Panc1 (cell line): ENCODE results near the gene PPIB. TPM values are rescaled to one million over a fixed set of nuclear protein-coding genes. Genes with fewer than 3 reads are reported as not detected.

ENCODE experiments used
- ATAC-seq: fragments of 200-7000 bp; cut with Tn5 transposase; 2 replicates; pipeline ENCODE4 v1.9.1; 2020; ENCODE audit warnings: mild to moderate bottlenecking, moderate library complexity
- BruUV-seq: library from RNA; stranded (reverse); fragments of 400-500 nt; replicated peaks from 2 replicates; lab custom pipeline; 2021; lab: Mats Ljungman, UMichigan
- CTCF ChIA-PET: fragments of 300-600 bp; sonication (Branson Sonifier 250); formaldehyde crosslinking; loops from one replicate; lab custom pipeline; 2022; ENCODE audit warnings: antibody characterized with exemption; lab: Charles Lee
- POLR2A ChIA-PET: fragments of 300-600 bp; sonication (Branson Sonifier 250); formaldehyde crosslinking; loops from one replicate; lab custom pipeline; 2022; ENCODE audit warnings: antibody characterized with exemption; lab: Charles Lee
- DNase-seq: peaks from one replicate; pipeline ENCODE4 v3.0.0-alpha.2; 2010; ENCODE audit warnings: low read depth, low spot score
- H3K27ac ChIP-seq: 2 replicates; pipeline ENCODE4 v1.5.1; 2011; ENCODE audit warnings: mild to moderate bottlenecking, low read length, inconsistent platforms
- H3K27me3 ChIP-seq: fragments of 200-500 bp; sonication (Bioruptor generic); 2 replicates; pipeline ENCODE4 v1.6.0; 2014; ENCODE audit warnings: low read length, inconsistent platforms; ENCODE audit not compliant: control insufficient read depth, insufficient read depth
- H3K36me3 ChIP-seq: fragments of 200-500 bp; sonication (Bioruptor generic); 2 replicates; pipeline ENCODE4 v1.5.1; 2014; ENCODE audit warnings: inconsistent platforms, mild to moderate bottlenecking, low read length, moderate library complexity; ENCODE audit not compliant: control insufficient read depth, insufficient read depth
- H3K4me1 ChIP-seq: 2 replicates; pipeline ENCODE4 v1.5.1; 2011; ENCODE audit warnings: inconsistent platforms, mild to moderate bottlenecking, low read length, moderate library complexity; ENCODE audit not compliant: control insufficient read depth, insufficient read depth
- H3K4me3 ChIP-seq, 2 experiments: 2 replicates each; pipeline ENCODE4 v1.5.1; 2011 to 2012; ENCODE audit warnings: low read depth in 2 of 2, low read length in 2 of 2, mild to moderate bottlenecking in 2 of 2, inconsistent platforms in 1 of 2, moderate library complexity in 1 of 2
- H3K9me3 ChIP-seq: fragments of 200-500 bp; sonication (Bioruptor generic); 2 replicates; pipeline ENCODE4 v1.5.1; 2014; ENCODE audit warnings: low read depth, mild to moderate bottlenecking, inconsistent platforms, low read length, moderate library complexity; ENCODE audit not compliant: control insufficient read depth, insufficient read depth
- POLR2AphosphoS5 ChIP-seq: IDR thresholded peaks from 2 replicates; pipeline ENCODE4 v1.6.1; 2012; ENCODE audit warnings: mild to moderate bottlenecking, low read depth, low read length, moderate library complexity
- REST ChIP-seq, 2 experiments: IDR thresholded peaks; 2 replicates each; pipeline ENCODE4 v1.6.1; 2011 to 2012; ENCODE audit warnings: low read depth in 2 of 2, control low read depth in 1 of 2, low read length in 1 of 2, mild to moderate bottlenecking in 1 of 2, moderate library complexity in 1 of 2; ENCODE audit not compliant: insufficient read depth in 1 of 2
- SIN3A ChIP-seq: IDR thresholded peaks from 2 replicates; pipeline ENCODE4 v1.6.1; 2012; ENCODE audit warnings: low read depth, mild to moderate bottlenecking, low read length, moderate library complexity, borderline replicate concordance; ENCODE audit not compliant: insufficient read depth
- TCF7L2 ChIP-seq: IDR thresholded peaks from 2 replicates; pipeline ENCODE4 v1.6.1; 2011; ENCODE audit warnings: mild to moderate bottlenecking, low read depth, low read length, inconsistent platforms
- in situ Hi-C: cut with HindIII; loops from 2 replicates; pipeline ENCODE4 v1.10.0; 2016; ENCODE audit warnings: low sequenced_read_pairs, low pct_unique_long_range_greater_than_20kb
- intact Hi-C: fragments of 100-400 bp; cut with micrococcal nuclease; formaldehyde crosslinking; loops from one replicate; pipeline ENCODE4 v1.10.0; 2022; ENCODE audit not compliant: unreplicated experiment
- total RNA-seq: library from RNA; stranded (reverse); gene quantifications from one replicate; pipeline ENCODE4 v1.2.1, GENCODE V29; 2021; ENCODE audit not compliant: unreplicated experiment
- TF ChIP-seq, protein P1 (sequence below): fragments of 450-650 bp; IDR thresholded peaks from 2 replicates; pipeline ENCODE4 v1.5.1; 2017; ENCODE audit warnings: mild to moderate bottlenecking

Gene PPIB
- total RNA-seq, 1 experiment from 2014 or later = 407 TPM

DNA sequence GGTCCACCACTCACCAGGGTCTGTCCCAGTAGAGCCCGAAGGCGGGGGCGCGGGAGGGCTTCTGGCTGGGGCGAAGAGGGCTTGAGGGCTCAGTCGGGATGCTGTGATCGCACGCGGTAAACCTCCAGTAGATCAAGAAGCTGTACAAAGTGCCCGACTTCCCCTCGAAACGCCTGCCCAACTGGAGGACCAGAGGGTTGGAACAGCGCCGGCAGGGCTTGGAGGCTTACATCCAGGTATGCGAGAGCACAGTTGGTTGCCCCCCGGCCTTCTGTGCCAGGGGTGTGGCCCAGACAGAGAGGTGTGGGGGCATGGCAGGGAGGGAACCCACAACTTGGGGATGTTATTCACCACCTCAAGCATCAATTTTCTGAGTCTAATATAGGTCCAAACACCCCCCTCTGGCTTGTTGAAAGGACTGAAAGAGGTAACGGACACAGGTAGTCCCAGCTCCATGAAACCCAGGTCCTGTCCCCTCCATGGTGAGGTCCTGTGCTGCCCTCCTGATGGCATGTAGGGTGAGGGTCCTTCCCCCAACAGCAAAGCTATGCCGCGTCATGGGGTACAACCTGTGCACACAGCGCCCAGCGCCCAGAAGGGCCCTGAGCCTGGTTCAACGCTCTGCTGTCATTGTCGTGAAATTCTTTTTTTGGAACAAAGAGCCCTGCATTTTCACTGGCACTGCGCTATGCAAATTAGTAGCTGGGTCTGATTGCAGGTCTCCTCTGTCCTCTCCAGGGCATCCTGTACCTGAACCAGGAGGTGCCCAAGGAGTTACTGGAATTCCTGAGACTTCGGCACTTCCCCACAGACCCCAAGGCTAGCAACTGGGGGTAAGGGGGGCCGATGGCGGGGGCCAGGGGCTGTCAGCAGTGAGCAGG lies 10.1 kb downstream of the PPIB start:
- no peak for TF ChIP-seq REST (IDR thresholded peaks at IDR 0.05; ENCODE audit: insufficient read depth in 1 of 2, low read depth in 2 of 2, low read length in 1 of 2)
- TF ChIP-seq, protein P1, sequence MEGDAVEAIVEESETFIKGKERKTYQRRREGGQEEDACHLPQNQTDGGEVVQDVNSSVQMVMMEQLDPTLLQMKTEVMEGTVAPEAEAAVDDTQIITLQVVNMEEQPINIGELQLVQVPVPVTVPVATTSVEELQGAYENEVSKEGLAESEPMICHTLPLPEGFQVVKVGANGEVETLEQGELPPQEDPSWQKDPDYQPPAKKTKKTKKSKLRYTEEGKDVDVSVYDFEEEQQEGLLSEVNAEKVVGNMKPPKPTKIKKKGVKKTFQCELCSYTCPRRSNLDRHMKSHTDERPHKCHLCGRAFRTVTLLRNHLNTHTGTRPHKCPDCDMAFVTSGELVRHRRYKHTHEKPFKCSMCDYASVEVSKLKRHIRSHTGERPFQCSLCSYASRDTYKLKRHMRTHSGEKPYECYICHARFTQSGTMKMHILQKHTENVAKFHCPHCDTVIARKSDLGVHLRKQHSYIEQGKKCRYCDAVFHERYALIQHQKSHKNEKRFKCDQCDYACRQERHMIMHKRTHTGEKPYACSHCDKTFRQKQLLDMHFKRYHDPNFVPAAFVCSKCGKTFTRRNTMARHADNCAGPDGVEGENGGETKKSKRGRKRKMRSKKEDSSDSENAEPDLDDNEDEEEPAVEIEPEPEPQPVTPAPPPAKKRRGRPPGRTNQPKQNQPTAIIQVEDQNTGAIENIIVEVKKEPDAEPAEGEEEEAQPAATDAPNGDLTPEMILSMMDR = no peak
- TF ChIP-seq TCF7L2 = no peak
- no peak for TF ChIP-seq POLR2AphosphoS5
- no peak for TF ChIP-seq SIN3A
- no peaks in the 10 kb centered on the region; the same call in 1 of the 2 replicates for H3K36me3 ChIP-seq
- no peak overlapping the region for H3K27ac ChIP-seq
- H3K4me1 ChIP-seq = peaks cover 9% of the 10 kb centered on the region
- ATAC-seq (no peak), DNase-seq (no peak)
- H3K4me3 ChIP-seq = peak overlapping the region; percentile 53 to 68
- ChIA-PET POLR2A (no interaction called here), CTCF (interaction anchor here (0.5 to 2.2 kb wide), 16 partner anchors 11 to 670 kb away, joined by 3 to 10 read pairs (median 4); partner anchors contain the start of gene CIAO2A)
- intact Hi-C loops (no loop called here), in situ Hi-C loops (no loop called here)
- no peaks in the 10 kb centered on the region for H3K9me3 ChIP-seq
- BruUV-seq = no TSS peak
- no peaks in the 10 kb centered on the region for H3K27me3 ChIP-seq

GRCh38 chr15:64151727-64152506 lies 10.9 kb downstream of the PPIB start, which contains the start of gene SNX22:
SNX22 (plus strand) TSS chr15:64151731; CDS start chr15:64151776, 45 bp downstream.
- Histone ChIP-seq H3K4me1 (peaks cover 9% of the 10 kb centered on the region), H3K27ac (peak within 1 kb of the TSS; percentile 26; the same call in 1 of the 2 replicates), H3K9me3 (no peaks in the 10 kb centered on the region), H3K4me3 (peak within 1 kb of the TSS; percentile 53 to 68), H3K36me3 (no peaks in the 10 kb centered on the region; the same call in 1 of the 2 replicates), H3K27me3 (no peaks in the 10 kb centered on the region)
- no peak for DNase-seq
- intact Hi-C loops (no loop called here), in situ Hi-C loops (no loop called here)
- BruUV-seq = no TSS peak
- CTCF ChIA-PET = interaction anchor here (1.3 kb wide), 1 partner anchor 58 kb away, joined by 10 read pairs; the partner anchor contains the start of gene CIAO2A
- TF ChIP-seq SIN3A = 0 out of 2 replicates have a peak, but pooled peaks have one; percentile 6
- TF ChIP-seq, protein P1 = no peak
- TF ChIP-seq REST (IDR thresholded peaks at IDR 0.05; ENCODE audit: insufficient read depth in 1 of 2, low read depth in 2 of 2, low read length in 1 of 2) = 0 out of 4 replicates have a peak, but pooled peaks of 1 of the 2 experiments have one; percentile 15
- TF ChIP-seq TCF7L2 = no peak
- POLR2A ChIA-PET = no interaction called here
- peak; percentile 3; the same call in 1 of the 2 replicates for ATAC-seq
